ENCODE results near the gene SMURF2.
"Not testable (repeated sequence)": the region's sequence is repeated elsewhere in the genome, so short reads cannot be mapped to it uniquely, and the experiment has no call there.

SMURF2 gene

DNA sequence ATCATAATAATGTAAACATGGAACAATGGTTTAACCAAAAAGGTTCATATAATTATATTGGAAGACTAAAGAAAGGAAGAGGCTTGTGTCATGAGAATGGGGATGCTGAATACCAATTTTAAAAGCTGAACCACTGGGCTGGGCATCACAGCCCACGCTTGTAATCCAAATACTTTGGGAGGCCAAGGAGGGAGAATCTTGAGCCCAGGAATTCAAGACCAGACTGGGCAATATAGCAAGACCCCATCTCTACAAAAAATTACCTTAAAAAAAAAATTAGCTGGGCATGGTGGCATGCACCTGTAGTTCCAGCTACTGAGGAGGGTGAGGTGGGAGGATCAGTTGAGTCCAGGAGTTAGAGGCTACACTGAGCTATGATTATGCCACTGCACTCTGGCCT lies 65.1 kb downstream of the SMURF2 start:
- DNase-seq (ENCODE audit: low read depth): no peak

DNA sequence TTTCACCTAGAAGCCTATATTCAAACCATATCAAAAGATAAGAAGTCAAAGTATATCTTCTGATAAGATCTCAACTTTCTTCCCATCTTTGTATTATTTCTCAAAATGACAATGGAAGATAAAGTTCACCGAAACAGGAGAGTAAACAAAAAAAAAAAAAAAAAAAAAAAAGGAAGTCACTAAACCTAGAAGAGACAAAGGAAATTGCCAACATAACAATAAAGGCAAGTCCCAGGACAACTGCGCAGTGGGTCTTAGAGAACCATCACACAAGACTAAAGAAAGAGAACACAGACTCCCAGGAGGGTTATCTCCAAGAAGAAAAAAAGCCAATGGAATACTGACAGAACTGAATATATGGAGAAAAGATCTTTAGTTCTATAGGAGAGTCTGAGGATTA lies 65.7 kb downstream of the SMURF2 start:
- no peak for DNase-seq (ENCODE audit: low read depth)

DNA sequence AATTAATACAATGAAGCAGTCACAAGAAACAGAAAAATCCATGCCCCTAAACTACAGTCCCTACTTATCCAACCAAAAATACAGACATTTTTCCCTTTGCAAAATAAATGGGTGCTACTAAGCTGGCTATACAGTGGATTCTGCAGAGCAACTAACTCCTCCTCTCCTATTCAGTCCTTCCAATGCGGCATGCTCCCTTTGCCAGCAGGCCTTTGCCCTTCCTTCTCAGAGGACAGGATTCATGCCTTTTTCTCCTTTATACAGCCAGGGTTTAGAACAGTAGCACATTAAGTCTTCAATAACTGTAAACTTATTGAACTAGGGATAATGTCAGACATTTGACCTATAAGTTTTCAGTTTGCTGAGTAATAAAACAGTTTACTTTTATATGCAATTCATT lies 70.2 kb downstream of the SMURF2 start:
- DNase-seq (ENCODE audit: low read depth): no peak

DNA sequence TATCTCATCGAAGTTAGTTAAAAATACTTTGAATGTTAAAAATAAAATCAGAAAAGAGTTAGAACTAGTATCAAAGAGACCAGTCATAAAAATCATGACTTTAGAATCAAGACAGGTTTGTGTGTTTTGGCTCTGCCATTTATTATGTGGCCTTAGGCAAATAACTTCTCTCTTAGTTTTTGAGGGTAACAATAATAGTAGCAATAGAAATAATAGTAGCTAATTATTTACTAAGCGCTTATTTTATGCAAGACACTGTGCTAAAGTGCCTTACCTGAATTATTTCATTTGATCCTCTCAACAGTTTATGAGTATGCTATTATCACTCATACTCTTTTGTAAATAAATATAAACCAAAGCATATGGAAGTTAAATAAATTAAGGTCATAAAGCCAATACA lies 77.0 kb downstream of the SMURF2 start:
- no peak for DNase-seq (ENCODE audit: low read depth)

DNA sequence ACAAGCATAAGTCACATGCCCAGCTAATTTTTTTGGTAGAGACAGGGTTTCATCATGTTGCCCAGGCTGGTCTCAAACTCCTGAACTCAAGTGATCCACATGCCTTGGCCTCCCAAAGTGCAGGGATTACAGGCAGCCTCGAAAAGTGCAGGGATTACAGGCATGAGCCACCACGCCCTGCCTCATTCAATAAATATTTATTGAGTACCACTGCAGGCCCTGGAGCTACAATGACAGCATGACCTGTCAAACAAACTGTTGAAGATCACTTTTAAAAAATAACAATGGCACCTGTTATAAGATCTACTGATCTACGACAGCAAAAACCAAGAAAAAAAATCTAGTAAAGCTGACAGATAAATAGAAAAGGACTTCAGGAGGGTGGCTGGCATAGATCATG lies 79.1 kb downstream of the SMURF2 start:
- no peak for DNase-seq (ENCODE audit: low read depth)

DNA sequence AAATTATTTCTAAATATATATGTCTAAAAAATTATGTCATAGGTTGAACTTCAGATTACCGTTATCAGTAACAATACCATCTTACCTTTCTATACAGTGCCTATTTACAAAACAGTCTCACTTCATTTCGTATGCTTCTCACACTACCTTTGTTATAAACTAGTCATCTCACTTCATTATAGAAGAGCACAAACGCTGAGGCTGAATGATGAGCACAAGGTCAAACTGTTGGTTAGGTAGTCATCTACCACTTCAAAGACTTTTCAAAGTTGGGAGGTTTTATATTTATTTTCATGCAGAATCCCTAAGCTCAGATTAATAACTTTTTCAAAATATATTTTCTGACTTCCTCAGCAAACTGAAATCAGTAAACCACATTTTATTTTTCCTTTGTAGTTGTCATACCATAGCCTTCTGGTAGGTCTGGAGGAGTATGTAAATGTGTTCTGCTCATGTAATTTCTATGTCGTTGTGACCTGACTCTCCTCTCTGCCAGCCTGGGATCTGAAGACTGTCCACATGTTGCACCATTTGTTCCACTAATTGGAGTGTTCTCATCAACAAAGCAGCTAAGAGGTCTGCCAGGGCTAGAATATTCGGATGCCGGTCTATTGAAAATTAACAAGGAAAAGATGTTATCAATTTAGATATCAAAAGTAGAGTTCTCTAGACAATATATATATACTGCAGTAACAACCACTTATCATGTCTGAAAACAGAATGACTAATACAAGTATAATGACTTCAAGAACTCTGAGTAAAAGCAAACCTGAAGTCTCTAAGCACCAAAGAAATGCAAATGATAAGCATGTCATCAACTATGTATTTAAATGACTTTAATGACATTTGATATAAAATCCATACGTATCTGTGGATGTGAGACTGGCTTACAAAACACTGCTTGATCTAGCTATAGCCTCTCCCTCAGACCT lies 81.5 kb downstream of the SMURF2 start:
- DNase-seq (ENCODE audit: low read depth): peak; percentile 9

DNA sequence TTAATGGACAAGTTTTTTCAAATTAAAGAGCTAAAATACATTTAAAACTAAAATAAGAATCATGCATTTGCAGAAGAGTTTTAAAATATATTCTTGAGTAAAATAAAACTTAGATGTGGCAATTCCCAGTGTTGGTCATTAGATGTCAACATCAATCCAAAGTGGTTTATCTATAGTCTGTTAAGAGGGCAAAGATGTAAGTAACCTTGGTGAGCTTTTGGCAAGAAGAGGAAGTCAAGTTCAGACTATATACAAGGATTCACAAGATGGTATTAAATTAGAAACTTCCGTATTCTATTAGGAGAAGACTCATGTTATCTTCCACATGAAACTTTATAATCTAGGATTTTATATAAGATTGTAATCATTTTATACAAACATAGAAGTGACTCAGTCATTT lies 82.2 kb downstream of the SMURF2 start:
- peak; percentile 17 for DNase-seq (ENCODE audit: low read depth)

DNA sequence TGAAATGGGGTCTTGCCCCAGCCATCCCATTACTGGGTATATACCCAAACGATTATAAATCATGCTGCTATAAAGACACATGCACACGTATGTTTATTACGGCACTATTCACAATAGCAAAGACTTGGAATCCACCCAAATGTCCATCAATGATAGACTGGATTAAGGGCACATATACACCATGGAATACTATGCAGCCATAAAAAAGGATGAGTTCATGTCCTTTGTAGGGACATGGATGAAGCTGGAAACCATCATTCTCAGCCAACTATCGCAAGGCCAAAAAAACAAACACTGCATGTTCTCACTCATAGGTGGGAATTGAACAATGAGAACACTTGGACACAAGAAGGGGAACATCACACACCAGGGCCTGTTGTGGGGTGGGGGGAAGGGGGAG lies 85.1 kb downstream of the SMURF2 start:
- DNase-seq (ENCODE audit: low read depth): not testable (repeated sequence)

DNA sequence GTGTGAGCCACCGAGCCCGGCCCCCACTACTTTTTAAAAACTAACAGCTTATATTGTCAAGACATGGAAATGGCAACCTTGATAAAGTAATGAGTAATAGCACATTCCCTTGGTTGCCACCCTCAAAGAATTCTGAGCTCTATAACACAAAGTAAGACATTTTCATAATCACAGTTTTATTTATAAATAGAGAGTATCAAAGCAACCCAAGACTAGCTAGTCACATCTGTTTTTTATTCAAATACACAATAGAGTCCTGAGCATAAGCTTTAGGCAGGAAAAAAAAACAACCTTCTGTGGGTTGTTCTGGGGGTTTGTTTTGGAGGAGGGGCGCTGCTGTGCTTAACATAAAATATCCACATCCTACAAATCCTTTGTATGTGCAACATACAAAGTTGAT lies 86.7 kb downstream of the SMURF2 start:
- DNase-seq (ENCODE audit: low read depth): peak; percentile 15

DNA sequence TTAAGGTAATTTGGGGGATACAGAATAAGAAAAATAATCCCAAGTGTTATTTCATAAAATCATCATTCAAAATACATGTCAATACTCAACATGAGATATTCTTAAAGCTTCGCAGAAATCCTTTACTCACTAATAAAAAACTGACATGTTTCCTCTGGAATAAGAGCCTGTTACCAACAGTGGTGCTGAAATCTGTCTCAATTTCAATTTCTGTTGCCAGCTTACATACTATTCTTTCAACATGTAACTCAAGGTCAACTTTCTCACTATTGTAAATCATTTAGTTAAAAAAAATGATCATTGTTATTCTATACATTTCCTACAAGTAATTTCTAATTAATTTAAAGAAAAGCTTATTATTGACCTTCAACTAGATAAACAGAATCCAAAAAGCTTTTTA lies 87.5 kb downstream of the SMURF2 start:
- DNase-seq (ENCODE audit: low read depth): peak; percentile 6

DNA sequence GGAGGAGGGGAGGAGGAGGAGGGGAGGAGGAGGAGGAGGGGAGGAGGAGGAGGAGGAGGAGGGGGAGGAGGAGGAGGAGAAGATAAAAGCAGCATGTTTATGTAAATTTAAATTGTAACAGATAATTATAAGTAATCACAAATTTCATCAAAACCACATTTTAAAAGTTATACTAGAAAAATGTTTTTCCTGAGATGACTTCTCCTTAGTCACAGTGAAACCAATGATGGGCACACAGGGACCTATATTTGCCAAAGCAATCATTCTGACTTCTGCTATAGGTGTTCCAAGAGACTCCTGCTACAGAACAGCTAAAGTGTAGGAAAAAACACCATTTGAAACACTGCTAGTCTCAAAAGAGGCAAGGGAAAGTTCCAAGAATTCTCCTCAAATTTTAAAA lies 88.9 kb downstream of the SMURF2 start:
- DNase-seq (ENCODE audit: low read depth): no peak

DNA sequence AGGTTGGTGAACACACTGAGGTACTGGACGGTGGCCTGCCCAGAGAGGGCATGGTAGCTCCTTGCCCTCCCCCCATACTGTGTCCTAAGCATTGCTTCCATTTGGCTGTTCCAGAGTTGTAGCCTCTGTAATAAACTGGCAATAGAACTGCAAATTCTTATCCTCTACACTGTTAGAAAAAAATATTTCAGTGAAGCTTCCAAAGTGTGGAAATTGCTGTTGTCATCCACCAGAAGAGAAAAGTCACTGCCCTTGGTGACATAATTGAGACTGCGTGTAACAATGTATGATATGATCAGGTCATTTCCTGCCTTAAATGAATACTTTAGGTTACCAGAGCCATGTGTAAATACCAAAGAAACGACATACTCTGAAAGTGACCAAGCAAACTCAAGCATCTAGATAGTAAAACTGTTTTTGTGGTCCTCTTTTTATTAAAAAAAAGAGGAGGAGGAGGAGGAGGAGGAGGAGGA lies 89.4 kb downstream of the SMURF2 start:
- DNase-seq (ENCODE audit: low read depth): peak; percentile 6

DNA sequence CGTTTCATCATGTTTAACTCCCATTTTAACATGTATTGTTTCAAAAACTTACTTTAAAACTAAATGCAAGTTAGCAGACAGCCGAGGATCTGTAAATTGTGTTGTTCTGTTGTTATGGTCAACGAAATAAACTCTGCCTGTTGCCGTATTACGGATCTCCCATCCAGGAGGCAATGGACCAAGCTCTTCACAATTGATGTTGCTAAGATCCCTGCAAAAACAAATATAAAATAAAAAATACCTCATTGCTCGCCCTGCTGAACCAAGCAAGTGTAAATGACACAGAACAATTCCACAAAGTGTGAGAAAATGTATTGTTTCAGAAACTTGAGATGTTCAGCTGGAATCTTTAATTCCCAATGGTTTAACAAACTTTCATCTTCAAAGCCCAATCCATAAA lies 90.4 kb downstream of the SMURF2 start:
- no peak for DNase-seq (ENCODE audit: low read depth)

DNA sequence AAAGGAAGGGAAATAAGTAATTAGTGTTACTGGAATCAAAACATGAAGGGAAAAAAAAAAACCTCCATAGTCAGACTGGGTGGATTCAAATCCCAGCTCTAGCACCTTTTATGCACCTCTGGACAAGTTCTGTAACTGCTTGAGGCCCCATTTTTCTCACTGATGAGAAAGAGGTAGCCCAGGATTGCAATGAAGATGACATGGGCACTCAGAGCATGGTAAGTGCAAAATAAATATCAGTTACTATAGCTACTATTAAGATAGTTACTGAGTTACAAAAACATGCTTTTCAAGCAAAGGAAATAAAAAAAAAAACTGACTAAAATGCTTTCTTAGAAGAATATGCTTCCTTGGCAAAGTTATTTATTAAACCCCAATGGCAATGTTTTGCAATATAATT lies 96.5 kb downstream of the SMURF2 start:
- no peak for DNase-seq (ENCODE audit: low read depth)

DNA sequence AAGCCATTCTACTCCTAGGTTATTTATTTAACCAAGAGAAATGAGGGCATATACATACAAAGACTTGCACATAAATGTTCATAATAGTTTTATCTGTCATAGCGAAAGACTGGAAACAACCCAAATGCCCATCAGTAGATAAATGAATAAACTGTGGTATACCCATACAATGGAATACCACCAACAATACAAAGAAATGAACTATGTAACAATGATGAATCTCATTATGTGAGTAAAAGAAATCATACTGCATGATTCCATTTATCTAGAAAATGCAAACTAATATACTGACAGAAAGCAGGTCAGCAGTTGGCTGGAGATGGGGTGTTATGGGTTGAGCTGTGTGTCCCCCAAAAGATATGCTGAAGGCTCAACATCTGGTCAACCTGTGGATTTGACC lies 98.0 kb downstream of the SMURF2 start:
- DNase-seq (ENCODE audit: low read depth): no peak

DNA sequence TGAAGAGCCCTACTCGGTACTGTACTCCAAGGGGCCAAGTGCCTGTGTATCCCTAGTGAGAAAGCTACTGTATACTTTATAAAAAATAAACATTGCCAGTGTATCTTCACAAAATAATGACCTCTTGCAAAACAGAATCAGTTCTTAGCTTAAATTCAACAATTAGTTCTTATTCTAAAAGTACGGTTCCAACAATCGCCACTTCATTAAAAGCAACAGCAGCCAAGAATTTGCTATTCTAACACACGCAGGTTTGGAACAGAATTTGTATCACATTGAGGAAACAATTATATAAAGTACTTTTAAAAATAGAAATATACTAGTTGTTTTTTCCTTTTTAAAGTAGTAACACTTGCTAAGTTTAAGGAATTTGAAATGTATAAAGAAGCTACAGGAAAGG lies 106.8 kb downstream of the SMURF2 start:
- no peak for DNase-seq (ENCODE audit: low read depth)

DNA sequence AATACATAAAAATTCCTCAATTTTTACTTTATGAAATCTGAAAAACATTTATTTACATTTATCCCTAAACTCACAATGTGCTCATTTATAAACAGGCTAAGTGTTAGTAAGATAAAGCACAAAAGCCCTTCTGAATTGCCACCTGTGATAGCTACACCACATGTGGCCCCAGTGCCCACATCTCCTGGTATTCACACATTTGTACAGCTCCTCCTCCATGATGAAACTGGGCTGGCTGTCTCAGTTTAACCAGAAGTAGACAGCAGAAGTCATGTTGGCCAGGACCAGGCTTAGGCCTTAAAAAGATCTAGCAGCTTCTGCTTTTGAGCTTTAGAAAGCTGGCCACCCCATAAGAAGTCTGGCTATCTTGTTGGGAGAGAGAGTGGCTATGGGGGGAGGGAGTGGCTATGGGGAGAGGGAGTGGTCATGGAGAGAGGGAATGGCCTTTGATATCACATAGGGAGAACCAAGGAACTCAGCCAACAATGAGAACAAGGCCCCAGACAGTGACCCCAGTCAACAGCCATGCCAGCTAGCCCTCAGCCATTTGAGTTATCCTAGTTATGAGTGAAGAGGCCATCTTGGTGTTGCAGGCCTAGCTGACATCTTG lies 108.0 kb downstream of the SMURF2 start:
- no peak for DNase-seq (ENCODE audit: low read depth)

DNA sequence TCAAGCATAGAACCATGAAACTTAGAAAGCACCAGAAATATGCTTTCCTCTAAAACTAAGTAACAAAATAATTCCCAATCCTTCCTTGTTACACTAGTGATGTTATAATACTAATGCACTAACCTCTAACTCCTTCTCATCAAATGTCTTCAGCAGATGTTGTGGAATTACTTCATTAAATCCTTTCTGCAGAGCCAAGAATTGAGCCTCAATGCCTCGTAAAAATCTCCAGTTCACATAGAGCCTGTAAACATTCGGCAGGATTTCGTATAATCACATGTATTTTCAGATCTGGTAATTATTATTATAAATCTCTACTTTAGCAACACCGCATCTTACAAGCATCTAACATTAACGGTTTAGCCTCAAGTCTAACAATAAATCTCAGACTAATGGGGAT lies 110.6 kb downstream of the SMURF2 start:
- DNase-seq (ENCODE audit: low read depth): no peak

DNA sequence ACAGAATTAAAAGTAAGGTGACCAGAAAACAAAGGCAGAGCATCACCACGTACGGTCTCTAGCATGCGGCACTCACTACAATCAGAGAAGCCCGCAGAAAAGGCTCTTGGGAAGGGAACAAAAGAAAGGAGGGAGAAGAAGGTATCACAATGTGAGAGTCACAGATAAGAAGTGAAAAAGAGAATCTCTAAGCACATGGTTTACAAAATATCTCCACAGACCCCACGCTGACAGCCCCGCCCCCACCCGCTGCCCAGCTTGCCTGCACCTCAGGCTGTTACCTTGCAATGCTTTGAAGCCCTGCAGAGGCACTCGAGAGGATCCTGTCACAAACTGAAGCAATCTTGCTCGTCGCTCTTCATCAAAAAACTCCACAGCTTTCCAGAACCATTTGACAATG lies 114.8 kb downstream of the SMURF2 start:
- DNase-seq (ENCODE audit: low read depth): no peak

DNA sequence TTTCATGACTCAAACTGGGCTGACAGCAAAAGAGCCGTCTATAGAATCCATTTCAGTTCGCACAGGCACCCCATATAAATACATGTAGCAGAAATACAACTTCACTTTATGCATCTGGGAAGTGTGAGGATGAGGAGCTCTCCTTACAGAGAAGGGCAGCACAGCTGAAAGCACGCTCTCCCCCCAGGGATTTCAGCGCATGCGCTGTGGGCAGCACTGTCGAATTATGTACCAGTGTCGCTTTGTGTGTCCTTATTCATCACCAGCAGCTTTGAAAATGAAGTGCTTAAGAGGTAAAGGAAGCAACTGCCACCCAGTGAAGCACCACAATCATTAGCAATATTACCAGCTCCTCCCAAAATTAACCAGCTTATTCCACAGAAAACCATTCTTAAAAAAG lies 115.4 kb downstream of the SMURF2 start:
- DNase-seq (ENCODE audit: low read depth): no peak

DNA sequence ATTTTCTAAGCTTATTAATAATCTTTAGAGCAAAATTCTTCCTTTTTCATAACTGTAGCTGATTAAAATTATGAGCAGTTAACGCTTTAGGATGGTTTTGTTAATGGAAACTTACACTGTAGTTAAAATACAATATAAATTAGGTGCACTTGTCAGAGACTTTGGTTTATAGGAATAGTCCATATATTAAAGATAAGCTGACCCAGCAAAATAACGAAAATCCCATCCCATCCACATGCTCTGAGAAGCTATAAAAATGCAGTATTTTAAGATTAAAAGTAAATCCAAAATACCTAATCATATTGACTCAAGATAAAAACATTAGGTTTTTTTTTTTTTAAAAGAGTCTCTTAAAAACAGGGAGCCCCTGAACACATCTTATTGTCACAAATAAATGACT lies 117.4 kb downstream of the SMURF2 start:
- DNase-seq (ENCODE audit: low read depth): no peak

DNA sequence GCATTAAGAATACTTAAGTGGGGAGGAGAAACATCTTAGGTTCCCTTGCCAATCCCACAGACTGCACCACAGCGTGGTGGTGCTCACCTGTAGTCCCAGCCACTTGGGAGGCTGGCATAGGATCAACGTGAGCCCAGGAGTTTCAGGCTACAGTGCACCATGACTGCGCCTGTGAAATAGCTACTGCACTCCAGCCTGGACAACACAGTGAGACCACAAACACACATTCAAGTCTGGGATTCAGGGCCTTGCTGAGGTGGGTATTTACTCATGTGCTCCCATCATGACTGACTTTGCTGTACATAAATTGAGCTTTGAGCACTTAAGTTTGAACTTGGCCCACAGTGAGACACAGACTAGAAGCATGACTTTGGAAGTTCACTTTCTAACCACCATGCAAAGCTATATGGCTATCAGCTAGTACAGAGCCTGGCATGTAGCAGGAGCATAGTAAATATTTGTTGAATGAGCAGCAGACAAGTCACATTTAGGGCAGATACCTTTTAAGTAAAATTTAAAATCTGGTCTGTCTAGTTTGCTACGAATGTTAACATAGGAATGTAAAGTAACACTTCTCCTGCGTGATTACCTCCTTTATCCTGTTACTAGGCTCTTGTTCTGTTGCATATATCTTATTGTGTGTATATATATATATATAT lies 121.9 kb downstream of the SMURF2 start:
- no peak for DNase-seq (ENCODE audit: low read depth)

DNA sequence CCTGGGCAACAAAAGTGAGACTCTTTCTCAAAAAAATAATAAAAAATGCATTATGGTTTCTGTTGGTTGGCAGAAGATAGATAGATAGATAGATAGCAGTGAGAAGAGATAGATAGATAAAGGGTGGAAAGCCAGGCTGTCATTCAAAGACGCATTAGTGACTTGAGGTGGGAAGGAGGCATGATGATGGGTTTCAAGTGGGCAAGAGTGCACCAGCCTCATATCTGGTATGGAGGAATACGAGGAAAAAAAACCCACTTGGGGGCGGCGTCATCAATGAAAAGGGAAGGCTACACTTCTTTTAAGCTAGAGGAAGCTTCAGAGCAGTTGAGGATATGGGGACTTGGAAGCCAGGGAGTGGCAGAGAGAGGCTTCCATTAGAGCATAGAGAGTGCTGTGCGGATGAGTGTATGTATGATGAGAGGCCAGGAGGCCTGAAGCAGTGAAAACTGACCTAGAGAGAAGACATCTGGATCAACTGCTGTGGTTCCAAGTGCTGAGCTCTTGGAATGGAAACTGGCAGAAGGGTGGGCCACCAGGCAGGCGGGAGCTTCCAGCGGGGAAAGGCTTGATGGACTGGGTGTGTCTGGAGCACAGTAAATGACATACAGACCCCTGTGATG lies 123.5 kb downstream of the SMURF2 start:
- DNase-seq (ENCODE audit: low read depth): no peak

All from amniotic epithelial cell (primary cell).